ENCODE data around the gene IQSEC3.

IQSEC3 gene

GRCh38 chr12:138898-139534 lies 72.4 kb downstream of the IQSEC3 start:
- DNase-seq (ENCODE audit: low spot score), result no peak

- no peak for DNase-seq (ENCODE audit: low spot score)
These were observed 73.0 kb downstream of the IQSEC3 start for GRCh38 chr12:139585-139984.

- DNase-seq (ENCODE audit: low spot score), result no peak
These were observed 73.6 kb downstream of the IQSEC3 start for GRCh38 chr12:140162-140561.

DNA sequence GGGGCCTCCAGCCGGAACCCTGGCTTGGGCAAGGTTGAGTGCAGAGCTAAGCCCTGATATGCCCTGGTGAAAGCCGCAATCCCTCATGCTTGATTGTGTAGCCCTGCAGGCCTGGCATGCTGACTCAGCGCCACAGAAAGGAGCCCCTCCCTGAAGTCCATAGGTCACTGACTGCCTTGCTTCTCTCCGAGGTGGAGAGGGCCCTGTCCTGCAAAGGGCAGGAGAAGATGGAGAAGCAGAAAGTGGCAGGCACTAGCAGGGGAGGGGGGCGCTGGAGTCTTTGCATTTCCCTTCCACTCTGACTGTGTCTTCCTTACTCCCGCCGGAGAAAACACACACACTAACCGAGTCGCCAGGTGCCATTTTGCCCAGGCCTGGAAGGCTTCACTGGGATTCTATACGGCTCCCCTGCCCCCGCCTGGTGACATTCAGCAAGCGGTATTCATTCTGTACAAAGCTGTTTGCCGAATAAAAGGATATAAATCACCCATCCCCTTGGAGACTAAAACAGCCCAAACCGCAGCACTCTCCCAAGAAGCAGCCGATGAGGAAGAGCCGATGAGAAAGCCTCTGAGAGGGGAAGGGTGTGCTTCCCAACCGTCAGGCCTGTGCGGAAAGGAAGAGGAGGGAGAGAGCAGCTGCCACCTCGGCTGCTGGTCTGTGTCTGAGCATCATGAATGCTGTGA lies 77.5 kb downstream of the IQSEC3 start:
- DNase-seq (ENCODE audit: low spot score), result no peak

DNA sequence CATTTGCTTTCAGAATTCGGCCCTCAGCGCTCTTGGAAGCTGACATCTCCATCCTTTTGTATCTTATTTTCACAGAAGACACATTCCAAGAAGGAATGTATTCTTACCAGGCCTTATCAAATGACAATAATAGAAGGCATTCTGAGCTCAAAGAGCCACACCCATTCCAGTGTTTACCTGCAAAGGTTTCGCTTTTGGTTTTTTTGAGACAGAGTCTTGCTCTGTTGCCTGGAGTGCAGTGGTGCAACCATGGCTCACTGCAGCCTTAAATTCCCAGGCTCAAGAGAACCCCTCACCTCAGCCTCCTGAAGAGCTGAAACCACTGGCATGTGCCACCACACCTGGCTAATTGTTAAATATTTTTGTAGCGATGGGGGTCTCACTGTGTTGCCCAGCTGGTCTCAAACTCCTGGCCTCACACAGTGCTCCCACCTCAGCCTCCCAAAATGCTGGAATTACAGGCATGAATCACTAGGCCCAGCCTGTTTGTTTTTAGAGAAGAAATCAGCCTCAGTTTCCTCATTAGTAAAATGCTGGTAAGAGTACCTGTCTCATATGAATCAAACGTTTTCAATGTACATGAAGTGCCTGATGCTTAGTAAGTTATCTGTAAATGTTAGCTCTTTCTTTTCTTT lies 78.2 kb downstream of the IQSEC3 start:
- no peak for DNase-seq (ENCODE audit: low spot score)

- DNase-seq (ENCODE audit: low spot score), result no peak
These were observed 78.9 kb downstream of the IQSEC3 start for GRCh38 chr12:145369-145960.

DNA sequence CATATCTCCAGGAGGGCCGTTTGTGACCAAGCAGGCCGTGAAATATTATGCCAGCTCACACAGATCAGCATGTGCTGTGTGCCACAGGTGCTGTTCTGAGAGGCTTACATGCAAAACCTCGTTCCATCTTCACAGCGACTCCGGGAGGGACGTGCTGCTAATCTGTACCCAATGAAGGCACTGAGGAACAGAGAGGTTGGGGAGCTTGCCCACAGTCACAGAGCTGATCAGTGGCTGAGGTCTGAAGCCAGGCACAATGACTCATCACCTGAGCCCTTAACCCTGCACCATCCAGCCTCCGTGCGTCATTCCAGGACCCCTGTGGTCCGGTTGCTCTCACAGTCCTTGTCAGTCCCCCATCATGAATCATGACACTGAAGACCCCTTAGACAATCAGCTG lies 80.7 kb downstream of the IQSEC3 start:
- DNase-seq (ENCODE audit: low spot score), result no peak

DNA sequence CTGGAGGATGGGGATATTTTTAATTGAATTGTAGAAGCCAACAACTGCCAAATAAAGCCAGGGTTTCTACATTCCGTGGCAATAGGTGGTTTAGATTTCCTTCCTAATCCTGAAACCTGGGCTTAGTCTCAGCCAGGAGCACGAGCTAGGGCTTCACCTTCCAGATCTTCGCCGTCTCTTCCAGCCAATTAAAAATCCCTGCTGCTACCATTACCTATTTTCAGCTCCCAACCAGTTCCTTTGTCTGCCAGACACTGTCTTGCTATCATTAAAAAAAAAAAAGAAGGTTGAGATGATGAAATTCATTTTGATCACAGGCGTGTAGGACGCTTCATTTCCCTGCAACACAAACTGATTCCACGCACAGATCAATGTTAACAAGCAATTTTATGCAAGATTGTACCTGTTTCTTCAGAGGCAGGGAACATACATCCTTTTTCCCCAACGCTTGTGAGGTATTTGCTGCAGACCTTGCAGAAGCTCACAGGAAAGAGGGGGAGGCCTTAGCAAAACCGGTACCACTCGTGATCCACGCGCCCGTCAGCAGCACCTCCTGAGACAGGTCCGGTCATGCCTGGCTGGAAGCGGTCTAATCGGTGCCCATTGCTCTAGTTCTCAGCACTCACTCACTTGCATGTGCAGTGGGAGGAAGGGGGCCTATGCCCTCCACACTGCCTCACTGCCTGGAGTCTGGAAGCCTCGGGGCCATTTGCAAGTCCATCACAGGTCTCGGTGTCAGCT lies 82.3 kb downstream of the IQSEC3 start:
- DNase-seq (ENCODE audit: low spot score), result no peak

GRCh38 chr12:151579-151978 lies 85.0 kb downstream of the IQSEC3 start:
- DNase-seq (ENCODE audit: low spot score), result no peak

DNA sequence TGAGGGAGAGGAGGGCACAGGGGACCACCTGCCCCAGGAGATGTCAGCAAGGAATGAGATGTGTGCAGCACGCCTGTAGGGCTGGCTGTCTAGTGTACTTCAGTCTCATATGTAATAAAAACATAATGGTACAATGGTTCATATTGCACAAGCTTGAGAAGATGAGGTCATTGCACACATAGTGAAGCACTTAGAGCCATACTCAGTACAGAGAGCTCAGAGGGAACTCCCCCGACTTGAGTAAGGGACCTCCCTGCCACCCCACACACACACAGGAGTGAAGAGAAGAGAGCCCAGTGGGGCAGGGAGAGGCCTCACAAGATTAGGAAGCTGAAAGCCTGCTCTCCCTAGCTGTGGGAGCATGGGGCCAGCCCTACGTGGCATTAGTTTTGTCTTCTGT lies 85.9 kb downstream of the IQSEC3 start:
- DNase-seq (ENCODE audit: low spot score), result no peak

DNA sequence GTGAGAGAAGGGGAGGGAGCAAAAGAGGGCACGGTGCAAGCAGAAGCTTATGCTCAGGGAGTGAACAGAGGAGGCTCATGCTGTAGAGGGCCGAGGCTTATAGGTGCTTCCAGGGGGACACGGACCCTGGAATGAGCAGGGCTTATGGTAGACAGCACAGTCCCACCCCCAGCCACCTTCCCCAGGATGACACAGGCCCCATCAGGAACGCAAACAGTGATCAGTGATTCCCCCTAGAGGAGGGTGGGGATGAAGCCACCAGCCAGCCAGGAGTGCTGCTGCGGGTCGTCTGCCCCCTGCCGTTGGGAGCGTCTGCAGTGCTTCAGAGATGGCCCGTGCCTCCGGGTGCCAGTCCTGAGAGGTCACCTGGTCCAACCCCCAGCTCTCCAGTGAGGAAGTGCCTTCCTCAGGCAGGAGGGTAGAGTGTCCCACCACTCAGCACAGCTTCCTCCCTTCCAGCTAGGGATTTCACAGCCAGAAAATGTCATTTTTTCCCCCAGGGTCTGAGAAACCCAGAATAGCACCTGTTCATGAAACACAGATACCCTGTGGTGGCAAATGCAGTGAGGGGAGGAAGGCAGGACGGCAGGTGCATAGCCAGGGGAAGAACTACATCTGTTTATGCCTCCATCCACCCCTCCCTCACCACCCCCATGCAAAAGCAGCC lies 86.6 kb downstream of the IQSEC3 start:
- DNase-seq (ENCODE audit: low spot score), result peak; percentile 40

GRCh38 chr12:154058-154457 lies 87.5 kb downstream of the IQSEC3 start:
- no peak for DNase-seq (ENCODE audit: low spot score)

DNA sequence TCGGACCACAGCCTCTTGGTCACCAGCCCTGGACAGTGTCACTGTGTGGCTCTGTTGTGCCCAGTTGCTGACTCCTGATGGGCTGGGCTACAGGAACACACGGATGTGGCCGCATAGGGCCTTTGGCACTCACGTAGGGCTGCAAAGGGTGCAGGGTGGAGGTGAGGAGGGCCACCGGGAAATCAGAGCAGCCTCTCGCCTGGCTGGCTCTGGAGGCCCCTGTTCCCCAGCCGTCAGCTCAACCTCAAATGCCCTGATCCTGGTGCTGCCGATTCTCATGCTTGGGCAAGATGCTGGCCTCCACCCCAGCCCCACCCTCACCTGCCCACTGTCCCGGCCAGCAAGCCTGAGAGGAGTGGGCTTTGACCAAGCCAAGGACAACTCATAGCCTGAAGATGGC lies 88.4 kb downstream of the IQSEC3 start:
- DNase-seq (ENCODE audit: low spot score), result no peak

GRCh38 chr12:155646-156045 lies 89.1 kb downstream of the IQSEC3 start:
- DNase-seq (ENCODE audit: low spot score), result no peak

DNA sequence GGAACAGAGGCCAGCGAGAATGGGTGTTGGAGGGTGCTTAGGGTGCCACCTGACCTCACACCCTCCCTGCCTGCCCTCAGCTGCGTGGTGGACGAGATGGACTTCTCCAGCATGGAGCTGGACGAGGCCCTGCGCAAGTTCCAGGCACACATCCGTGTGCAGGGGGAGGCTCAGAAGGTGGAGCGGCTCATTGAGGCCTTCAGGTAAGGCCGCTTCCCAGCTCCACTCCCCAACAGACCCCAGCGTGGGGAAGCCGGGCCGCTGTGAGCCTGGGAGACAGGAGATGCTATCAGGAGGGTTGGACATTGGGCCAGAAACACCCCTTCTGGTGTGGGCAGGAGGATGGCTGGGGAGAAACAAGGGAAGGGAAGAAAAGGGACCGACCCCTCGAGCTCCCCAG lies 90.4 kb downstream of the IQSEC3 start:
- no peak for DNase-seq (ENCODE audit: low spot score)

DNA sequence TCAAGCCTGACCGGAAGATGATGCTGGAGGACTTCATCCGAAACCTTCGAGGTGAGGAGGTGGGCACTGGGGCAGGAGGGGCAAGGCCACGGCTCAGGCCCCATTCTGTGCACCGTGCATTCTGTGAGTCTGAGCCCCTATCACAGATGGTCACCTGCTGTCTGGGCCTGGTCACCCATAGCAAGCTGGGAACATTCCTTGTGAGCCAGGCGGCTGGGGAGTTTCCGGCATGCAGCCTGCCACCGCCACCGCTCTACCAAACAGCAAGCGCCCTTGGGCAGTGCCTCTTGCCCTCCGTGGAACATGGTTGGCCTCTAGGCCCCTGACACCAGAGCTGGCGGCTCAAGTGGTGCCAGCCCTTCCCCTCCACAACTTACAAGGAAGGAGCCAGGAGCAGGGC lies 91.1 kb downstream of the IQSEC3 start:
- no peak for DNase-seq (ENCODE audit: low spot score)

GRCh38 chr12:159156-159782 lies 92.7 kb downstream of the IQSEC3 start:
- DNase-seq (ENCODE audit: low spot score), result no peak

GRCh38 chr12:160858-161257 lies 94.3 kb downstream of the IQSEC3 start:
- DNase-seq (ENCODE audit: low spot score), result no peak

DNA sequence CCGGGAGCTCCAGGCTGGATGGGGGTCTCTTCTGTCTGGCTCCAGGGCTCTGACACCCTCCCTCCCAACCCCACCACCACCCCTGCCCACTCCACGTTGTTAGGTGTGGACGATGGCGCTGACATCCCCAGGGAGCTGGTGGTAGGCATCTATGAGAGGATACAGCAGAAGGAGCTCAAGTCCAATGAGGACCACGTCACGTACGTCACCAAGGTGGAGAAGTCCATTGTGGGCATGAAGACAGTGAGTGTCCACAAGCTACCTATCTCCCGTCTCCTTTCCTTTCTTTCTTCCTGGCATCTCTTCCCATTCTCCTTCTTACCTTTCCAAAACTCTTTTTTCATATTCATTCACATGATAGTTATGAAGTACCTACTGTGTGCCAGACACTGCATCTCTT lies 95.3 kb downstream of the IQSEC3 start:
- no peak for DNase-seq (ENCODE audit: low spot score)

GRCh38 chr12:162467-163307 lies 96.1 kb downstream of the IQSEC3 start:
- DNase-seq (ENCODE audit: low spot score), result no peak

Measured in kidney capillary endothelial cell (primary cell).